MCF 10A (cell line): Measurements from ENCODE around the gene WBP1L. TPM values are rescaled to one million over a fixed set of nuclear protein-coding genes. Genes with fewer than 3 reads are reported as not detected.

Experiments used
- BruUV-seq: library from RNA; stranded (reverse); fragments of 400-500 nt; replicated peaks from 2 replicates; lab custom pipeline; 2021; lab: Mats Ljungman, UMichigan
- CTCF ChIA-PET: fragments of 300-600 bp; sonication (Branson Sonifier 250); formaldehyde crosslinking; extraction: SDS; loops from one replicate; lab custom pipeline; 2021; ENCODE audit warnings: antibody characterized with exemption, inconsistent platforms; lab: Yijun Ruan, JAX
- POLR2A ChIA-PET: fragments of 300-600, 350-650 bp; sonication (Branson Sonifier 250); formaldehyde crosslinking; extraction: SDS; loops from one replicate; lab custom pipeline; 2020; ENCODE audit warnings: antibody characterized with exemption, inconsistent platforms; lab: Yijun Ruan, JAX
- DNase-seq: peaks from one replicate; pipeline ENCODE4 v3.0.0-alpha.2; 2018; ENCODE audit not compliant: unreplicated experiment
- H3K27ac Mint-ChIP-seq: one replicate; pipeline ENCODE4 v1.8.0; 2022; ENCODE audit warnings: mild to moderate bottlenecking, low read depth, mixed read lengths; ENCODE audit not compliant: unreplicated experiment
- H3K27me3 Mint-ChIP-seq: one replicate; pipeline ENCODE4 v1.8.0; 2022; ENCODE audit warnings: mixed read lengths; ENCODE audit not compliant: insufficient read depth, unreplicated experiment
- H3K36me3 Mint-ChIP-seq: one replicate; pipeline ENCODE4 v1.8.0; 2022; ENCODE audit warnings: mild to moderate bottlenecking, moderate library complexity, mixed read lengths; ENCODE audit not compliant: insufficient read depth, unreplicated experiment
- H3K4me1 Mint-ChIP-seq: one replicate; pipeline ENCODE4 v1.8.0; 2022; ENCODE audit warnings: mixed read lengths; ENCODE audit not compliant: insufficient read depth, unreplicated experiment
- H3K4me3 Mint-ChIP-seq: one replicate; pipeline ENCODE4 v1.8.0; 2022; ENCODE audit warnings: mild to moderate bottlenecking, moderate library complexity, mixed read lengths; ENCODE audit not compliant: unreplicated experiment
- H3K9me3 Mint-ChIP-seq: one replicate; pipeline ENCODE4 v1.8.0; 2022; ENCODE audit warnings: mixed read lengths; ENCODE audit not compliant: unreplicated experiment
- intact Hi-C: fragments of 100-400 bp; cut with micrococcal nuclease; formaldehyde crosslinking; loops from 2 replicates; pipeline ENCODE4 v1.14.1; 2022
- total RNA-seq: library from RNA; stranded (reverse); gene quantifications from 2 replicates; pipeline ENCODE4 v1.2.3, GENCODE V29; 2022
- TF ChIP-seq, protein P1 (sequence below): fragments of 200-600 bp; IDR thresholded peaks from one replicate; pipeline ENCODE4 v1.8.0; 2022; ENCODE audit warnings: antibody characterized with exemption, mild to moderate bottlenecking; ENCODE audit not compliant: unreplicated experiment

WBP1L gene
- total RNA-seq, 1 experiment from 2014 or later = 19.8 TPM

- intact Hi-C loops = loop anchor here (2.0 to 5.0 kb wide), 2 partner anchors 31 to 41 kb away; partner anchors contain the start of gene WBP1L
- peak; percentile 47 for DNase-seq
- peaks cover 41% of the 10 kb centered on the region for H3K4me1 Mint-ChIP-seq
- no peaks in the 10 kb centered on the region for H3K27me3 Mint-ChIP-seq
- CTCF ChIA-PET = interaction anchor here (0.6 to 7.2 kb wide), 5 partner anchors 9 to 1031 kb away, joined by 3 to 50 read pairs (median 3); no protein-coding TSS in a partner anchor
- peak overlapping the region; percentile 89 for H3K27ac Mint-ChIP-seq
- no TSS peak for BruUV-seq
- peak overlapping the region; percentile 64 for H3K4me3 Mint-ChIP-seq
- no peaks in the 10 kb centered on the region for H3K9me3 Mint-ChIP-seq
- TF ChIP-seq, protein P1, sequence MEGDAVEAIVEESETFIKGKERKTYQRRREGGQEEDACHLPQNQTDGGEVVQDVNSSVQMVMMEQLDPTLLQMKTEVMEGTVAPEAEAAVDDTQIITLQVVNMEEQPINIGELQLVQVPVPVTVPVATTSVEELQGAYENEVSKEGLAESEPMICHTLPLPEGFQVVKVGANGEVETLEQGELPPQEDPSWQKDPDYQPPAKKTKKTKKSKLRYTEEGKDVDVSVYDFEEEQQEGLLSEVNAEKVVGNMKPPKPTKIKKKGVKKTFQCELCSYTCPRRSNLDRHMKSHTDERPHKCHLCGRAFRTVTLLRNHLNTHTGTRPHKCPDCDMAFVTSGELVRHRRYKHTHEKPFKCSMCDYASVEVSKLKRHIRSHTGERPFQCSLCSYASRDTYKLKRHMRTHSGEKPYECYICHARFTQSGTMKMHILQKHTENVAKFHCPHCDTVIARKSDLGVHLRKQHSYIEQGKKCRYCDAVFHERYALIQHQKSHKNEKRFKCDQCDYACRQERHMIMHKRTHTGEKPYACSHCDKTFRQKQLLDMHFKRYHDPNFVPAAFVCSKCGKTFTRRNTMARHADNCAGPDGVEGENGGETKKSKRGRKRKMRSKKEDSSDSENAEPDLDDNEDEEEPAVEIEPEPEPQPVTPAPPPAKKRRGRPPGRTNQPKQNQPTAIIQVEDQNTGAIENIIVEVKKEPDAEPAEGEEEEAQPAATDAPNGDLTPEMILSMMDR = no peak
- POLR2A ChIA-PET = interaction anchor here (0.7 to 11.0 kb wide), 11 partner anchors 13 to 142 kb away, joined by 3 to 120 read pairs (median 5); partner anchors contain the start of gene WBP1L
- peaks cover 19% of the 10 kb centered on the region for H3K36me3 Mint-ChIP-seq
Measured at GRCh38 chr10:102783568-102783967, 39.8 kb downstream of the WBP1L start.

DNA sequence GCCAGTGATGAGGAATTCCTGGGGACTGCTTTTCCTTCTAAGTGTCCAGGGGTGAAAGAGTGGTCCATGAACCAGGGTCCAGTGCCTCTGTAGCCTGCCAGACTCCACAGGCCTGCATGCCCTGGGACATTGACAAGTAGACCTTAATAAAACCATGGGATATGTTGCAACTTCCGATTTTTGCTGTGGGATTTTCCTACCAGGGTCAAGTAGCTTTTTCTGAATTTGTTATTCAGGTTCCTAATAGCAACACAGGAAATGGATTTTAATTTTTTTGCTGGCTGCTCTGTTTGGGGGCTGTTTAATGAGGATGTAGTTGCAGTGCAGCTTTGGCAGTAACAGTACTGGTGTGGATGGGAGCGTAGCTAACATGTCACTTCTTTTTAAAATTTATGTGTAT, 42.1 kb downstream of the WBP1L start:
- Mint-ChIP-seq H3K27ac (peak overlapping the region; percentile 35), H3K27me3 (no peaks in the 10 kb centered on the region), H3K4me3 (peak overlapping the region; percentile 35), H3K36me3 (peaks cover 4% of the 10 kb centered on the region), H3K9me3 (no peaks in the 10 kb centered on the region), H3K4me1 (peaks cover 30% of the 10 kb centered on the region)
- DNase-seq = no peak
- intact Hi-C loops = no loop called here
- no TSS peak for BruUV-seq
- TF ChIP-seq, protein P1 = no peak
- CTCF ChIA-PET = interaction anchor here (0.5 to 7.2 kb wide), 3 partner anchors 32 to 301 kb away, joined by 3 to 50 read pairs (median 6); no protein-coding TSS in a partner anchor
- POLR2A ChIA-PET = interaction anchor here (0.7 to 8.7 kb wide), 4 partner anchors 9 to 112 kb away, joined by 3 to 100 read pairs (median 12); partner anchors contain the start of gene WBP1L

DNA sequence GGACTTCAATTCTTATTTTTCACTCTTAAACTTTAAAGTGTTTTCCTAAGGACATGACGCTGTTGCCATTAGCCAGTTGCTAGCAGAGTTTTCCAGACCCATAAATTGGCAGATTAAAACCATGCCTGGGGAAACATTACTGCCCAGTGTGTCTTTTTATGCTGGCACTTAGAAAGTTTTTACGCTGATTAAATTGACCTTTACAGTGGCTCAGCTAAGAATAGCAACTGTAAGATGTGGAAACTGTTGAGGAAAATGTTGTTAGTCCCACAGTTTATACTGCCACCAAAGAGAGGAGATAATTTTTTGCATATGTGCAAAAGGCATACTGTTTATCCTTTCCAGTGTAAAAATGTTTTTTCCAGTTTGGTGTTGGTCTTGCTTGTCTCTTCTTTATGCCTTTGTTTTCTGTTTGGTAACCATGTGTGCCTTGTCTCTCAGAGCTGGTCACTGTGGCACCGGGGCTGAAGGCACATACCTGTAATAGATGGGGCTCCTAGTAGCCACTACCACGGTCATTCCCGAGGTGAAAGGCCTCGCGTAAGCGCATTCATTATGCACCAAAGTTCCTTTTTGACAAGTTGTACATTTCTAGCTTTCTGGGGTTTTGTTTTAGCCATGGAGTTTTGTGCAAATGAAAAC, 48.1 kb downstream of the WBP1L start:
- intact Hi-C loops = no loop called here
- CTCF ChIA-PET = interaction anchor here (0.6 kb wide), 1 partner anchor 19 kb away, joined by 5 read pairs; no protein-coding TSS in a partner anchor
- H3K4me1 Mint-ChIP-seq = no peaks in the 10 kb centered on the region
- H3K27me3 Mint-ChIP-seq = no peaks in the 10 kb centered on the region
- H3K4me3 Mint-ChIP-seq = no peak overlapping the region
- no TSS peak for BruUV-seq
- no peak overlapping the region for H3K27ac Mint-ChIP-seq
- peaks cover 16% of the 10 kb centered on the region for H3K36me3 Mint-ChIP-seq
- TF ChIP-seq, protein P1 = no peak
- POLR2A ChIA-PET = no interaction called here
- H3K9me3 Mint-ChIP-seq = no peaks in the 10 kb centered on the region
- no peak for DNase-seq
